ENCODE results near the gene EEF2KMT. TPM values are rescaled to one million over a fixed set of nuclear protein-coding genes. Genes with fewer than 3 reads are reported as not detected.
A peak's percentile ranks its signal among the peaks of the same experiment; 100 is the strongest.

The EEF2KMT gene
- total and polyA plus RNA-seq, 2 of the 8 experiments (the other 6 are each of a cell fraction or from before 2014, with no cell fraction given): 35.8 to 37.0 TPM

- Histone ChIP-seq H2BK15ac (ENCODE audit: low read length) (peak overlapping the region; percentile 53; the same call in 1 of the 2 replicates), H2AFZ (ENCODE audit: low read length) (0 out of 2 replicates have a peak overlapping the region, but pooled peaks have one; percentile 63), H3K18ac (ENCODE audit: extremely low read depth, low read length) (no peak overlapping the region), H3K27ac (ENCODE audit: low read depth, low read length) (0 out of 2 replicates have a peak overlapping the region, but pooled peaks have one; percentile 50), H2BK120ac (replicated peaks; ENCODE audit: low read depth, low read length) (peak overlapping the region; percentile 3), H3K9ac (replicated peaks in 1 of 4; ENCODE audit: extremely low read depth in 1 of 4, low read depth in 3 of 4, low read length in 3 of 4) (peak overlapping the region; percentile 61 to 89 (median 82)), H4K8ac (ENCODE audit: extremely low read depth, insufficient read depth, low read length) (peak overlapping the region; percentile 92), H3K79me1 (ENCODE audit: low read depth, low read length) (peaks cover 4% of the 10 kb centered on the region; the same call in 1 of the 2 replicates), H3K4ac (replicated peaks; ENCODE audit: insufficient read length, low read depth, low read length) (peak overlapping the region; percentile 70), H3K56ac (replicated peaks; ENCODE audit: insufficient read length, low read depth, low read length) (peak overlapping the region; percentile 90), H2BK5ac (ENCODE audit: low read depth, low read length) (peak overlapping the region; percentile 75; the same call in 1 of the 2 replicates), H3K36me3 (ENCODE audit: control insufficient read depth in 2 of 4, insufficient read depth in 4 of 4, low read length in 3 of 4) (peaks cover 0 to 27% (median 12%) of the 10 kb centered on the region in 4 experiments; a peak in 7 of 8 replicates), H3K14ac (ENCODE audit: insufficient read length) (no peak overlapping the region), H3K23me2 (ENCODE audit: low read depth, low read length) (peaks cover 6% of the 10 kb centered on the region), H3K79me2 (ENCODE audit: control insufficient read depth in 1 of 2, insufficient read depth in 2 of 2, low read length in 2 of 2) (peaks cover 7 to 22% of the 10 kb centered on the region in 2 experiments), H3K4me2 (ENCODE audit: insufficient read depth in 1 of 2, low read depth in 2 of 2, low read length in 2 of 2) (peak overlapping the region; percentile 88 to 100), H2BK20ac (ENCODE audit: low read length) (no peak overlapping the region), H3K4me1 (replicated peaks in 1 of 4; ENCODE audit: control insufficient read depth in 3 of 4, insufficient read depth in 4 of 4, low read length in 3 of 4) (peaks cover 0 to 6% (median 5%) of the 10 kb centered on the region in 4 experiments; a peak in 5 of 7 replicates), H3K9me3 (ENCODE audit: insufficient read depth in 2 of 2, low read depth in 1 of 2, low read length in 1 of 2) (no peaks in the 10 kb centered on the region), H4K5ac (ENCODE audit: insufficient read length, low read depth, low read length) (peak overlapping the region; percentile 40), H3K4me3 (ENCODE audit: extremely low read depth in 1 of 4, insufficient read depth in 2 of 4, low read depth in 3 of 4, low read length in 4 of 4) (peak overlapping the region; percentile 59 to 87 (median 77)), H3K27me3 (replicated peaks in 1 of 4; ENCODE audit: control insufficient read depth in 3 of 4, extremely low read depth in 1 of 4, insufficient read depth in 3 of 4, low read length in 3 of 4) (0 out of 7 replicates have a peak, but pooled peaks cover 0 to 3% (median 0%) of the 10 kb centered on the region in 4 experiments), H2AK5ac (ENCODE audit: low read depth, low read length) (no peak overlapping the region; the same call in 1 of the 2 replicates), H4K20me1 (replicated peaks in 1 of 2; ENCODE audit: control insufficient read depth in 1 of 2, insufficient read depth in 2 of 2, low read length in 2 of 2) (peaks cover 0 to 1% of the 10 kb centered on the region in 2 experiments), H3K23ac (ENCODE audit: insufficient read length) (no peak overlapping the region), H4K91ac (replicated peaks; ENCODE audit: insufficient read length, low read length) (peak overlapping the region; percentile 84), H2BK12ac (ENCODE audit: low read depth, low read length) (0 out of 2 replicates have a peak overlapping the region, but pooled peaks have one; percentile 33)
- no peak for FAIRE-seq
- CTCF ChIA-PET (ENCODE audit: partially characterized antibody): interaction anchor here (0.7 to 27.9 kb wide), 6 partner anchors 12 to 84 kb away, joined by 3 to 625 read pairs (median 3); partner anchors contain the start of gene C16orf89
- DNase-seq (ENCODE audit: low read depth in 1 of 2, low spot score in 2 of 2): no peak
- POLR2A ChIA-PET (ENCODE audit: partially characterized antibody): interaction anchor here (0.7 to 2.7 kb wide), 9 partner anchors 9 to 371 kb away, joined by 3 to 17 read pairs (median 3); no protein-coding TSS in a partner anchor
- WGBS, 2 experiments (ENCODE audit: extremely low coverage in 1 of 2, insufficient coverage in 1 of 2, insufficient read length in 1 of 2, insufficient replicate concordance in 2 of 2, low coverage in 1 of 2, low lambda C conversion rate in 2 of 2, missing lambda C conversion rate in 1 of 2): 71% methylated on average over 12 of the region's 12 CpGs; no CpG with 5 or more reads in 1 of the 2 experiments
- TF ChIP-seq POLR2AphosphoS5 (IDR thresholded peaks at IDR 0.05; ENCODE audit: low read depth, low read length) (no peak), EZH2 (IDR thresholded peaks at IDR 0.05; ENCODE audit: low read depth, low read length, severe bottlenecking) (no peak), SIX5 (IDR thresholded peaks at IDR 0.05; ENCODE audit: low read depth, low read length) (no peak), BRCA1 (IDR thresholded peaks at IDR 0.05; ENCODE audit: low read depth, low read length) (no peak), KDM4A (IDR thresholded peaks at IDR 0.05; ENCODE audit: low read depth, low read length, severe bottlenecking) (no peak), E2F6 (IDR thresholded peaks at IDR 0.05) (no peak), FOSL1 (IDR thresholded peaks at IDR 0.05; ENCODE audit: insufficient read depth, low read depth, low read length) (no peak), TCF12 (IDR thresholded peaks at IDR 0.05; ENCODE audit: low read depth, low read length) (no peak), NRF1 (IDR thresholded peaks at IDR 0.05; ENCODE audit: low read depth, low read length) (no peak)
These were observed 25.0 kb downstream of the EEF2KMT start for GRCh38 chr16:5072334-5073278.

Measured in H1 (cell line).